IMR-90 (cell line): Measurements from ENCODE around the gene RERE. TPM values are rescaled to one million over a fixed set of nuclear protein-coding genes. Genes with fewer than 3 reads are reported as not detected.

ENCODE experiments used
- ATAC-seq: fragments of 200-7000 bp; cut with Tn5 transposase; 2 replicates; pipeline ENCODE4 v1.9.1; 2020; ENCODE audit warnings: low read depth, mild to moderate bottlenecking, moderate library complexity
- BruUV-seq: library from RNA; stranded (reverse); fragments of 400-500 nt; replicated peaks from 2 replicates; lab custom pipeline; 2021; lab: Mats Ljungman, UMichigan
- CTCF ChIA-PET: fragments of 300-600 bp; formaldehyde crosslinking; extraction: SDS; loops from one replicate; lab custom pipeline; 2021; ENCODE audit warnings: antibody characterized with exemption; lab: Yijun Ruan, JAX
- POLR2A ChIA-PET: fragments of 300-600 bp; sonication (Branson Sonifier 250); formaldehyde crosslinking; loops from one replicate; lab custom pipeline; 2022; ENCODE audit warnings: antibody characterized with exemption; ENCODE audit not compliant: unreplicated experiment; lab: Charles Lee
- DNase-seq: peaks from one replicate; pipeline ENCODE4 v3.0.0; 2013
- H2AFZ ChIP-seq: replicated peaks from 2 replicates; pipeline ENCODE3; 2013; ENCODE audit warnings: low read length, mild to moderate bottlenecking; ENCODE audit not compliant: poor library complexity
- H2AK5ac ChIP-seq: 2 replicates; pipeline ENCODE4 v1.6.1; 2013; ENCODE audit warnings: low read depth, low read length, inconsistent platforms
- H2AK9ac ChIP-seq: replicated peaks from 2 replicates; pipeline ENCODE3; 2013; ENCODE audit warnings: mild to moderate bottlenecking, low read depth, low read length, moderate library complexity; ENCODE audit not compliant: poor library complexity
- H2BK120ac ChIP-seq: 2 replicates; pipeline ENCODE4 v1.6.1; 2013; ENCODE audit warnings: low read depth, low read length, inconsistent platforms
- H2BK15ac ChIP-seq: 3 replicates; pipeline ENCODE4 v1.6.1; 2013; ENCODE audit warnings: low read depth, low read length, inconsistent platforms
- H2BK20ac ChIP-seq: 2 replicates; pipeline ENCODE4 v1.6.1; 2013; ENCODE audit warnings: low read depth, mild to moderate bottlenecking, inconsistent platforms, low read length, moderate library complexity
- H2BK5ac ChIP-seq: 2 replicates; pipeline ENCODE4 v1.6.1; 2013; ENCODE audit warnings: mild to moderate bottlenecking, low read depth, low read length, inconsistent platforms; ENCODE audit not compliant: poor library complexity, severe bottlenecking
- H3K14ac ChIP-seq: replicated peaks from 2 replicates; pipeline ENCODE4 v1.6.1; 2013; ENCODE audit warnings: low read depth, low read length, inconsistent platforms
- H3K18ac ChIP-seq: 2 replicates; pipeline ENCODE4 v1.6.1; 2013; ENCODE audit warnings: low read depth, low read length, control low read depth
- H3K23ac ChIP-seq: 2 replicates; pipeline ENCODE4 v1.6.1; 2013; ENCODE audit warnings: low read depth, low read length, inconsistent platforms
- H3K27ac ChIP-seq: 2 replicates; pipeline ENCODE4 v1.5.1; 2013; ENCODE audit warnings: mild to moderate bottlenecking, control low read depth, low read length; ENCODE audit not compliant: insufficient read depth
- H3K27me3 ChIP-seq: 2 replicates; pipeline ENCODE4 v1.6.1; 2013; ENCODE audit warnings: low read length; ENCODE audit not compliant: control insufficient read depth, insufficient read depth
- H3K36me3 ChIP-seq: 2 replicates; pipeline ENCODE4 v1.6.1; 2013; ENCODE audit warnings: low read length, mixed read lengths; ENCODE audit not compliant: control insufficient read depth, insufficient read depth
- H3K4ac ChIP-seq: 2 replicates; pipeline ENCODE4 v1.6.1; 2013; ENCODE audit warnings: low read depth, low read length, inconsistent platforms
- H3K4me1 ChIP-seq: 2 replicates; pipeline ENCODE4 v1.6.1; 2013; ENCODE audit warnings: low read length, mixed read lengths; ENCODE audit not compliant: control insufficient read depth, insufficient read depth
- H3K4me2 ChIP-seq: 2 replicates; pipeline ENCODE4 v1.6.1; 2013; ENCODE audit warnings: low read depth, mild to moderate bottlenecking, control low read depth, low read length, moderate library complexity
- H3K4me3 ChIP-seq: 2 replicates; pipeline ENCODE4 v1.5.1; 2013; ENCODE audit warnings: low read depth, mild to moderate bottlenecking, control low read depth, low read length, moderate library complexity; ENCODE audit not compliant: insufficient read depth
- H3K56ac ChIP-seq: 2 replicates; pipeline ENCODE4 v1.6.1; 2013; ENCODE audit warnings: low read length, inconsistent platforms; ENCODE audit not compliant: insufficient read depth; ENCODE audit errors: extremely low read depth
- H3K79me1 ChIP-seq, 2 experiments: 2 replicates each; pipeline ENCODE4 v1.6.1; 2013; ENCODE audit warnings: low read length in 2 of 2, inconsistent platforms in 1 of 2, low read depth in 1 of 2
- H3K9ac ChIP-seq: 2 replicates; pipeline ENCODE4 v1.6.1; 2013; ENCODE audit warnings: low read depth, low read length, control low read depth
- H3K9me1 ChIP-seq: 2 replicates; pipeline ENCODE4 v1.6.1; 2013; ENCODE audit warnings: low read length, inconsistent platforms; ENCODE audit not compliant: insufficient read depth
- H3K9me3 ChIP-seq: 2 replicates; pipeline ENCODE4 v1.6.1; 2013; ENCODE audit warnings: low read length; ENCODE audit not compliant: control insufficient read depth, insufficient read depth
- H4K20me1 ChIP-seq: 2 replicates; pipeline ENCODE4 v1.6.1; 2013; ENCODE audit warnings: low read length, inconsistent platforms; ENCODE audit not compliant: insufficient read depth
- H4K5ac ChIP-seq: 2 replicates; pipeline ENCODE4 v1.6.1; 2013; ENCODE audit warnings: mild to moderate bottlenecking, low read depth, low read length, control low read depth
- H4K8ac ChIP-seq, 2 experiments: 2 replicates each; pipeline ENCODE4 v1.6.1; 2013; ENCODE audit warnings: low read depth in 2 of 2, low read length in 2 of 2, control low read depth in 1 of 2, inconsistent platforms in 1 of 2
- H4K91ac ChIP-seq: 2 replicates; pipeline ENCODE4 v1.6.1; 2013; ENCODE audit warnings: low read depth, low read length, inconsistent platforms; ENCODE audit not compliant: insufficient read depth
- BHLHE40 ChIP-seq: fragments of 150-350 bp; IDR thresholded peaks from 2 replicates; pipeline ENCODE4 v1.6.1; 2016; ENCODE audit warnings: mild to moderate bottlenecking, low read depth, low read length
- CEBPB ChIP-seq: IDR thresholded peaks from 2 replicates; pipeline ENCODE4 v1.6.1; 2012; ENCODE audit warnings: low read depth, low read length, improper control_type of control experiment
- CHD1 ChIP-seq: IDR thresholded peaks from 2 replicates; pipeline ENCODE4 v1.6.1; 2012; ENCODE audit warnings: low read depth, low read length, improper control_type of control experiment
- ELK1 ChIP-seq: fragments of 150-350 bp; IDR thresholded peaks from 2 replicates; pipeline ENCODE4 v1.6.1; 2016; ENCODE audit warnings: low read depth, mild to moderate bottlenecking, low read length, moderate library complexity, borderline replicate concordance
- MAFK ChIP-seq: IDR thresholded peaks from 2 replicates; pipeline ENCODE4 v1.6.1; 2012; ENCODE audit warnings: low read depth, low read length, improper control_type of control experiment
- MAZ ChIP-seq: IDR thresholded peaks from 2 replicates; pipeline ENCODE4 v1.6.1; 2012; ENCODE audit warnings: low read depth, mild to moderate bottlenecking, low read length, improper control_type of control experiment, moderate library complexity, borderline replicate concordance
- MXI1 ChIP-seq: IDR thresholded peaks from 2 replicates; pipeline ENCODE4 v1.6.1; 2012; ENCODE audit warnings: low read depth, mild to moderate bottlenecking, low read length, moderate library complexity, borderline replicate concordance
- NFE2L2 ChIP-seq: fragments of 150-350 bp; IDR thresholded peaks from 2 replicates; pipeline ENCODE4 v1.6.1; 2016; ENCODE audit warnings: low read depth, mild to moderate bottlenecking, low read length
- RAD21 ChIP-seq: IDR thresholded peaks from 2 replicates; pipeline ENCODE4 v1.6.1; 2012; ENCODE audit warnings: low read length, improper control_type of control experiment
- RCOR1 ChIP-seq: IDR thresholded peaks from 2 replicates; pipeline ENCODE4 v1.6.1; 2012; ENCODE audit warnings: mild to moderate bottlenecking, low read length, improper control_type of control experiment; ENCODE audit not compliant: insufficient replicate concordance
- RFX5 ChIP-seq: IDR thresholded peaks from 2 replicates; pipeline ENCODE4 v1.8.0; 2012; ENCODE audit warnings: low read depth, mild to moderate bottlenecking, low read length, moderate library complexity
- USF2 ChIP-seq: fragments of 150-350 bp; IDR thresholded peaks from 2 replicates; pipeline ENCODE4 v1.6.1; 2017; ENCODE audit warnings: mild to moderate bottlenecking, antibody characterized with exemption, low read length, low read depth
- WGBS, 2 experiments: methylation state at CpG; one replicate each; pipeline versions ENCODE4 v1.1.5 to v1.1.7; 2013; ENCODE audit warnings: missing lambda C conversion rate in 2 of 2; ENCODE audit not compliant: insufficient read length in 1 of 2; ENCODE audit errors: extremely low coverage in 2 of 2; 5-methylcytosine and 5-hydroxymethylcytosine counted together
- dilution Hi-C: fragments of 300-500 bp; cut with HindIII; formaldehyde crosslinking; loops from one replicate; pipeline ENCODE4 v1.14.3; 2018; ENCODE audit warnings: low sequenced_read_pairs; ENCODE audit not compliant: unreplicated experiment
- in situ Hi-C: fragments of 300-500 bp; cut with MboI; formaldehyde crosslinking; loops from 3 replicates; pipeline ENCODE4 v1.14.3; 2019; ENCODE audit warnings: low sequenced_read_pairs, inconsistent platforms, mixed read lengths
- intact Hi-C: fragments of 100-400 bp; cut with micrococcal nuclease; formaldehyde crosslinking; loops from 2 replicates; pipeline ENCODE4 v1.10.0; 2022
- polyA plus RNA-seq, 3 experiments: library from polyadenylated mRNA; depleted of rRNA; stranded (reverse); fragments of >200 nt; gene quantifications; 2 replicates each; pipeline ENCODE4 v1.2.3, GENCODE V29; 2012; ENCODE audit warnings: low replicate concordance in 1 of 3
- total RNA-seq: library from RNA; depleted of rRNA; stranded (reverse); fragments of >200 nt; gene quantifications from 2 replicates; pipeline ENCODE4 v1.2.3, GENCODE V29; 2012

Gene RERE
- total and polyA plus RNA-seq, 2 of the 4 experiments (the other 2 are of a cell fraction): 11.5 to 25.1 TPM

- H4K20me1 ChIP-seq: peaks cover 9% of the 10 kb centered on the region
- no peak overlapping the region for H2BK15ac ChIP-seq
- H3K27ac ChIP-seq: peak overlapping the region; percentile 9; the same call in 1 of the 2 replicates
- no peak for TF ChIP-seq USF2
- TF ChIP-seq ELK1: no peak
- no peak for TF ChIP-seq RFX5
- TF ChIP-seq RCOR1: no peak
- no peak for TF ChIP-seq NFE2L2
- TF ChIP-seq MAZ: no peak
- TF ChIP-seq BHLHE40: no peak
- no peak for TF ChIP-seq CHD1
- TF ChIP-seq RAD21: no peak
- no peak for TF ChIP-seq MXI1
- TF ChIP-seq MAFK: no peak
- TF ChIP-seq CEBPB: no peak
- H3K23ac ChIP-seq: peak overlapping the region; percentile 8; the same call in 1 of the 2 replicates
- dilution Hi-C loops (no loop called here), in situ Hi-C loops (loop anchor here (25.0 kb wide), 1 partner anchor 564 kb away; no protein-coding TSS in a partner anchor), intact Hi-C loops (no loop called here)
- 0 out of 2 replicates have a peak overlapping the region, but pooled peaks have one; percentile 55 for H3K14ac ChIP-seq
- ChIA-PET CTCF (interaction anchor here (0.8 kb wide), 2 partner anchors 10 to 85 kb away, joined by 3 read pairs; no protein-coding TSS in a partner anchor), POLR2A (no interaction called here)
- H2AFZ ChIP-seq: no peak overlapping the region
- H3K9me3 ChIP-seq: no peaks in the 10 kb centered on the region
- H2BK20ac ChIP-seq: 0 out of 2 replicates have a peak overlapping the region, but pooled peaks have one; percentile 1
- no peak overlapping the region for H2BK120ac ChIP-seq
- H3K56ac ChIP-seq: no peak overlapping the region
- no TSS peak for BruUV-seq
- no peak overlapping the region for H2AK9ac ChIP-seq
- peak overlapping the region; percentile 17 for H2BK5ac ChIP-seq
- peaks cover 10% of the 10 kb centered on the region for H3K4me1 ChIP-seq
- WGBS, 2 experiments: no CpG with 5 or more reads among the region's 3 CpGs
- peak overlapping the region; percentile 31; the same call in 1 of the 2 replicates for H3K4me2 ChIP-seq
- H2AK5ac ChIP-seq: no peak overlapping the region; the same call in 1 of the 2 replicates
- H3K36me3 ChIP-seq: peaks cover 8% of the 10 kb centered on the region
- no peak overlapping the region for H4K8ac ChIP-seq
- H3K4ac ChIP-seq: no peak overlapping the region
- H3K27me3 ChIP-seq: no peaks in the 10 kb centered on the region
- H3K79me1 ChIP-seq: peaks cover 25 to 46% of the 10 kb centered on the region in 2 experiments
- peak overlapping the region; percentile 2; the same call in 1 of the 2 replicates for H4K5ac ChIP-seq
- H3K9me1 ChIP-seq: peaks cover 14% of the 10 kb centered on the region
- H3K18ac ChIP-seq: peak overlapping the region; percentile 9; the same call in 1 of the 2 replicates
- ATAC-seq: no peak; the same call in 1 of the 2 replicates
- H3K4me3 ChIP-seq: no peak overlapping the region
- H4K91ac ChIP-seq: peak overlapping the region; percentile 17; the same call in 1 of the 2 replicates
- no peak overlapping the region for H3K9ac ChIP-seq
- no peak for DNase-seq
Measured at GRCh38 chr1:8551057-8551456, 266.4 kb downstream of the RERE start.
